IMR-90 (cell line): ENCODE measurements around the gene UGT8. TPM values are rescaled to one million over a fixed set of nuclear protein-coding genes. Genes with fewer than 3 reads are reported as not detected.

Experiments used
- ATAC-seq: fragments of 200-7000 bp; cut with Tn5 transposase; 2 replicates; pipeline ENCODE4 v1.9.1; 2020; ENCODE audit warnings: low read depth, mild to moderate bottlenecking, moderate library complexity
- BruUV-seq: library from RNA; stranded (reverse); fragments of 400-500 nt; replicated peaks from 2 replicates; lab custom pipeline; 2021; lab: Mats Ljungman, UMichigan
- CTCF ChIA-PET: fragments of 300-600 bp; formaldehyde crosslinking; extraction: SDS; loops from one replicate; lab custom pipeline; 2021; ENCODE audit warnings: antibody characterized with exemption; lab: Yijun Ruan, JAX
- POLR2A ChIA-PET: fragments of 300-600 bp; sonication (Branson Sonifier 250); formaldehyde crosslinking; loops from one replicate; lab custom pipeline; 2022; ENCODE audit warnings: antibody characterized with exemption; ENCODE audit not compliant: unreplicated experiment; lab: Charles Lee
- DNase-seq: peaks from one replicate; pipeline ENCODE4 v3.0.0; 2013
- H2AFZ ChIP-seq: replicated peaks from 2 replicates; pipeline ENCODE3; 2013; ENCODE audit warnings: low read length, mild to moderate bottlenecking; ENCODE audit not compliant: poor library complexity
- H2AK5ac ChIP-seq: 2 replicates; pipeline ENCODE4 v1.6.1; 2013; ENCODE audit warnings: low read depth, low read length, inconsistent platforms
- H2AK9ac ChIP-seq: replicated peaks from 2 replicates; pipeline ENCODE3; 2013; ENCODE audit warnings: mild to moderate bottlenecking, low read depth, low read length, moderate library complexity; ENCODE audit not compliant: poor library complexity
- H2BK120ac ChIP-seq: 2 replicates; pipeline ENCODE4 v1.6.1; 2013; ENCODE audit warnings: low read depth, low read length, inconsistent platforms
- H2BK15ac ChIP-seq: 3 replicates; pipeline ENCODE4 v1.6.1; 2013; ENCODE audit warnings: low read depth, low read length, inconsistent platforms
- H2BK20ac ChIP-seq: 2 replicates; pipeline ENCODE4 v1.6.1; 2013; ENCODE audit warnings: low read depth, mild to moderate bottlenecking, inconsistent platforms, low read length, moderate library complexity
- H2BK5ac ChIP-seq: 2 replicates; pipeline ENCODE4 v1.6.1; 2013; ENCODE audit warnings: mild to moderate bottlenecking, low read depth, low read length, inconsistent platforms; ENCODE audit not compliant: poor library complexity, severe bottlenecking
- H3K14ac ChIP-seq: replicated peaks from 2 replicates; pipeline ENCODE4 v1.6.1; 2013; ENCODE audit warnings: low read depth, low read length, inconsistent platforms
- H3K18ac ChIP-seq: 2 replicates; pipeline ENCODE4 v1.6.1; 2013; ENCODE audit warnings: low read depth, low read length, control low read depth
- H3K23ac ChIP-seq: 2 replicates; pipeline ENCODE4 v1.6.1; 2013; ENCODE audit warnings: low read depth, low read length, inconsistent platforms
- H3K27ac ChIP-seq: 2 replicates; pipeline ENCODE4 v1.5.1; 2013; ENCODE audit warnings: mild to moderate bottlenecking, control low read depth, low read length; ENCODE audit not compliant: insufficient read depth
- H3K27me3 ChIP-seq: 2 replicates; pipeline ENCODE4 v1.6.1; 2013; ENCODE audit warnings: low read length; ENCODE audit not compliant: control insufficient read depth, insufficient read depth
- H3K36me3 ChIP-seq: 2 replicates; pipeline ENCODE4 v1.6.1; 2013; ENCODE audit warnings: low read length, mixed read lengths; ENCODE audit not compliant: control insufficient read depth, insufficient read depth
- H3K4ac ChIP-seq: 2 replicates; pipeline ENCODE4 v1.6.1; 2013; ENCODE audit warnings: low read depth, low read length, inconsistent platforms
- H3K4me1 ChIP-seq: 2 replicates; pipeline ENCODE4 v1.6.1; 2013; ENCODE audit warnings: low read length, mixed read lengths; ENCODE audit not compliant: control insufficient read depth, insufficient read depth
- H3K4me2 ChIP-seq: 2 replicates; pipeline ENCODE4 v1.6.1; 2013; ENCODE audit warnings: low read depth, mild to moderate bottlenecking, control low read depth, low read length, moderate library complexity
- H3K4me3 ChIP-seq: 2 replicates; pipeline ENCODE4 v1.5.1; 2013; ENCODE audit warnings: low read depth, mild to moderate bottlenecking, control low read depth, low read length, moderate library complexity; ENCODE audit not compliant: insufficient read depth
- H3K56ac ChIP-seq: 2 replicates; pipeline ENCODE4 v1.6.1; 2013; ENCODE audit warnings: low read length, inconsistent platforms; ENCODE audit not compliant: insufficient read depth; ENCODE audit errors: extremely low read depth
- H3K79me1 ChIP-seq, 2 experiments: 2 replicates each; pipeline ENCODE4 v1.6.1; 2013; ENCODE audit warnings: low read length in 2 of 2, inconsistent platforms in 1 of 2, low read depth in 1 of 2
- H3K9ac ChIP-seq: 2 replicates; pipeline ENCODE4 v1.6.1; 2013; ENCODE audit warnings: low read depth, low read length, control low read depth
- H3K9me1 ChIP-seq: 2 replicates; pipeline ENCODE4 v1.6.1; 2013; ENCODE audit warnings: low read length, inconsistent platforms; ENCODE audit not compliant: insufficient read depth
- H3K9me3 ChIP-seq: 2 replicates; pipeline ENCODE4 v1.6.1; 2013; ENCODE audit warnings: low read length; ENCODE audit not compliant: control insufficient read depth, insufficient read depth
- H4K20me1 ChIP-seq: 2 replicates; pipeline ENCODE4 v1.6.1; 2013; ENCODE audit warnings: low read length, inconsistent platforms; ENCODE audit not compliant: insufficient read depth
- H4K5ac ChIP-seq: 2 replicates; pipeline ENCODE4 v1.6.1; 2013; ENCODE audit warnings: mild to moderate bottlenecking, low read depth, low read length, control low read depth
- H4K8ac ChIP-seq, 2 experiments: 2 replicates each; pipeline ENCODE4 v1.6.1; 2013; ENCODE audit warnings: low read depth in 2 of 2, low read length in 2 of 2, control low read depth in 1 of 2, inconsistent platforms in 1 of 2
- H4K91ac ChIP-seq: 2 replicates; pipeline ENCODE4 v1.6.1; 2013; ENCODE audit warnings: low read depth, low read length, inconsistent platforms; ENCODE audit not compliant: insufficient read depth
- BHLHE40 ChIP-seq: fragments of 150-350 bp; IDR thresholded peaks from 2 replicates; pipeline ENCODE4 v1.6.1; 2016; ENCODE audit warnings: mild to moderate bottlenecking, low read depth, low read length
- POLR2A ChIP-seq: IDR thresholded peaks from 2 replicates; pipeline ENCODE4 v1.6.1; 2012; ENCODE audit warnings: mild to moderate bottlenecking, low read depth, low read length
- USF2 ChIP-seq: fragments of 150-350 bp; IDR thresholded peaks from 2 replicates; pipeline ENCODE4 v1.6.1; 2017; ENCODE audit warnings: mild to moderate bottlenecking, antibody characterized with exemption, low read length, low read depth
- WGBS, 2 experiments: methylation state at CpG; one replicate each; pipeline versions ENCODE4 v1.1.5 to v1.1.7; 2013; ENCODE audit warnings: missing lambda C conversion rate in 2 of 2; ENCODE audit not compliant: insufficient read length in 1 of 2; ENCODE audit errors: extremely low coverage in 2 of 2; 5-methylcytosine and 5-hydroxymethylcytosine counted together
- dilution Hi-C: fragments of 300-500 bp; cut with HindIII; formaldehyde crosslinking; loops from one replicate; pipeline ENCODE4 v1.14.3; 2018; ENCODE audit warnings: low sequenced_read_pairs; ENCODE audit not compliant: unreplicated experiment
- in situ Hi-C: fragments of 300-500 bp; cut with MboI; formaldehyde crosslinking; loops from 3 replicates; pipeline ENCODE4 v1.14.3; 2019; ENCODE audit warnings: low sequenced_read_pairs, inconsistent platforms, mixed read lengths
- intact Hi-C: fragments of 100-400 bp; cut with micrococcal nuclease; formaldehyde crosslinking; loops from 2 replicates; pipeline ENCODE4 v1.10.0; 2022
- polyA plus RNA-seq, 3 experiments: library from polyadenylated mRNA; depleted of rRNA; stranded (reverse); fragments of >200 nt; gene quantifications; 2 replicates each; pipeline ENCODE4 v1.2.3, GENCODE V29; 2012; ENCODE audit warnings: low replicate concordance in 1 of 3
- total RNA-seq: library from RNA; depleted of rRNA; stranded (reverse); fragments of >200 nt; gene quantifications from 2 replicates; pipeline ENCODE4 v1.2.3, GENCODE V29; 2012
- TF ChIP-seq, protein P1 (sequence below): conservative IDR thresholded peaks from 2 replicates; pipeline ENCODE4 v1.5.1; 2012; ENCODE audit warnings: mild to moderate bottlenecking, low read depth, low read length, improper control_type of control experiment

UGT8 gene
- total and polyA plus RNA-seq, 2 of the 4 experiments (the other 2 are of a cell fraction) = not detected

- CTCF ChIA-PET = no interaction called here
- dilution Hi-C loops (no loop called here), intact Hi-C loops (no loop called here), in situ Hi-C loops (no loop called here)
- no peak overlapping the region for H4K8ac ChIP-seq
- H2BK20ac ChIP-seq = no peak overlapping the region
- no peak overlapping the region for H2AK9ac ChIP-seq
- no peaks in the 10 kb centered on the region for H4K20me1 ChIP-seq
- no CpG with 5 or more reads among the region's 4 CpGs for WGBS, 2 experiments
- POLR2A ChIA-PET = no interaction called here
- H2AFZ ChIP-seq = no peak overlapping the region
- H3K9ac ChIP-seq = no peak overlapping the region
- H3K36me3 ChIP-seq = no peaks in the 10 kb centered on the region
- no peak overlapping the region for H3K14ac ChIP-seq
- H3K79me1 ChIP-seq = no peaks in the 10 kb centered on the region
- H3K4me2 ChIP-seq = no peak overlapping the region
- H3K56ac ChIP-seq = no peak overlapping the region
- TF ChIP-seq, protein P1, sequence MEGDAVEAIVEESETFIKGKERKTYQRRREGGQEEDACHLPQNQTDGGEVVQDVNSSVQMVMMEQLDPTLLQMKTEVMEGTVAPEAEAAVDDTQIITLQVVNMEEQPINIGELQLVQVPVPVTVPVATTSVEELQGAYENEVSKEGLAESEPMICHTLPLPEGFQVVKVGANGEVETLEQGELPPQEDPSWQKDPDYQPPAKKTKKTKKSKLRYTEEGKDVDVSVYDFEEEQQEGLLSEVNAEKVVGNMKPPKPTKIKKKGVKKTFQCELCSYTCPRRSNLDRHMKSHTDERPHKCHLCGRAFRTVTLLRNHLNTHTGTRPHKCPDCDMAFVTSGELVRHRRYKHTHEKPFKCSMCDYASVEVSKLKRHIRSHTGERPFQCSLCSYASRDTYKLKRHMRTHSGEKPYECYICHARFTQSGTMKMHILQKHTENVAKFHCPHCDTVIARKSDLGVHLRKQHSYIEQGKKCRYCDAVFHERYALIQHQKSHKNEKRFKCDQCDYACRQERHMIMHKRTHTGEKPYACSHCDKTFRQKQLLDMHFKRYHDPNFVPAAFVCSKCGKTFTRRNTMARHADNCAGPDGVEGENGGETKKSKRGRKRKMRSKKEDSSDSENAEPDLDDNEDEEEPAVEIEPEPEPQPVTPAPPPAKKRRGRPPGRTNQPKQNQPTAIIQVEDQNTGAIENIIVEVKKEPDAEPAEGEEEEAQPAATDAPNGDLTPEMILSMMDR = no peak
- no peak for TF ChIP-seq BHLHE40
- no peak for TF ChIP-seq USF2
- TF ChIP-seq POLR2A = no peak
- H2BK120ac ChIP-seq = no peak overlapping the region
- no peak overlapping the region for H4K91ac ChIP-seq
- H3K4me3 ChIP-seq = no peak overlapping the region
- ATAC-seq = no peak
- H2AK5ac ChIP-seq = no peak overlapping the region
- no TSS peak for BruUV-seq
- H3K9me1 ChIP-seq = no peaks in the 10 kb centered on the region
- no peak overlapping the region for H2BK5ac ChIP-seq
- no peak overlapping the region for H2BK15ac ChIP-seq
- H3K9me3 ChIP-seq = no peaks in the 10 kb centered on the region
- H3K18ac ChIP-seq = no peak overlapping the region
- H3K27me3 ChIP-seq = no peaks in the 10 kb centered on the region
- H3K4me1 ChIP-seq = no peaks in the 10 kb centered on the region
- no peak for DNase-seq
- H3K4ac ChIP-seq = no peak overlapping the region
- H3K27ac ChIP-seq = no peak overlapping the region
- H4K5ac ChIP-seq = no peak overlapping the region
- H3K23ac ChIP-seq = no peak overlapping the region
These were observed 15.0 kb downstream of the UGT8 start for GRCh38 chr4:114613560-114613959.
